DOHH2 (cell line): ENCODE measurements around the gene RPP21.

Experiments used
- H3F3A ChIP-seq: fragments of 200-600 bp; sonication (generic), shearing (Covaris generic); 2 replicates; pipeline ENCODE4 v1.6.0; 2016; ENCODE audit warnings: antibody characterized with exemption, mild to moderate bottlenecking; ENCODE audit not compliant: control insufficient read depth, insufficient read depth
- H3K27ac ChIP-seq: fragments of 200-600 bp; sonication (generic); 2 replicates; pipeline ENCODE4 v1.5.1; 2014; ENCODE audit warnings: low read depth, mild to moderate bottlenecking, low read length, moderate library complexity
- H3K27me3 ChIP-seq: fragments of 200-600 bp; sonication (generic); 2 replicates; pipeline ENCODE4 v1.6.1; 2014; ENCODE audit warnings: mild to moderate bottlenecking, low read length, mixed read lengths; ENCODE audit not compliant: control insufficient read depth
- H3K36me3 ChIP-seq: fragments of 200-600 bp; sonication (generic); 2 replicates; pipeline ENCODE4 v1.6.1; 2014; ENCODE audit warnings: mild to moderate bottlenecking, low read length, moderate library complexity, mixed read lengths; ENCODE audit not compliant: control insufficient read depth
- H3K4me1 ChIP-seq: fragments of 200-600 bp; sonication (generic); 2 replicates; pipeline ENCODE4 v1.6.1; 2014; ENCODE audit warnings: mild to moderate bottlenecking, low read length, mixed read lengths; ENCODE audit not compliant: control insufficient read depth
- H3K4me2 ChIP-seq: fragments of 200-600 bp; sonication (generic); 2 replicates; pipeline ENCODE4 v1.6.0; 2014; ENCODE audit warnings: mild to moderate bottlenecking, low read length, moderate library complexity
- H3K4me3 ChIP-seq: fragments of 200-600 bp; sonication (generic); 2 replicates; pipeline ENCODE4 v1.5.1; 2014; ENCODE audit warnings: mild to moderate bottlenecking, low read length, mixed read lengths
- H3K79me2 ChIP-seq: fragments of 200-600 bp; sonication (generic); 2 replicates; pipeline ENCODE4 v1.6.1; 2014; ENCODE audit warnings: mild to moderate bottlenecking, low read length, mixed read lengths; ENCODE audit not compliant: control insufficient read depth
- H3K9me2 ChIP-seq: fragments of 200-600 bp; sonication (generic); replicated peaks from 2 replicates; pipeline ENCODE4 v1.6.1; 2014; ENCODE audit warnings: mild to moderate bottlenecking, low read length, mixed read lengths; ENCODE audit not compliant: control insufficient read depth
- H3K9me3 ChIP-seq: fragments of 200-600 bp; sonication (generic); 2 replicates; pipeline ENCODE4 v1.6.1; 2014; ENCODE audit warnings: antibody characterized with exemption, low read length, mixed read lengths; ENCODE audit not compliant: control insufficient read depth, insufficient read depth
- H4K20me1 ChIP-seq: fragments of 200-600 bp; sonication (generic); 2 replicates; pipeline ENCODE4 v1.6.0; 2014; ENCODE audit warnings: low read depth, mild to moderate bottlenecking, antibody characterized with exemption, low read length, moderate library complexity; ENCODE audit not compliant: control insufficient read depth, insufficient read depth
- EZH2phosphoT487 ChIP-seq: fragments of 200-600 bp; sonication (generic); IDR thresholded peaks from 2 replicates; pipeline ENCODE4 v1.6.1; 2017; ENCODE audit warnings: borderline replicate concordance, mild to moderate bottlenecking, antibody characterized with exemption, low read length, moderate library complexity, mixed read lengths
- TF ChIP-seq, protein P1 (sequence below): fragments of 200-600 bp; sonication (generic); IDR thresholded peaks from one replicate; pipeline ENCODE4 v1.5.1; 2014; ENCODE audit warnings: antibody characterized with exemption, mild to moderate bottlenecking, low read depth, low read length; ENCODE audit not compliant: poor library complexity, severe bottlenecking

Gene RPP21

DNA sequence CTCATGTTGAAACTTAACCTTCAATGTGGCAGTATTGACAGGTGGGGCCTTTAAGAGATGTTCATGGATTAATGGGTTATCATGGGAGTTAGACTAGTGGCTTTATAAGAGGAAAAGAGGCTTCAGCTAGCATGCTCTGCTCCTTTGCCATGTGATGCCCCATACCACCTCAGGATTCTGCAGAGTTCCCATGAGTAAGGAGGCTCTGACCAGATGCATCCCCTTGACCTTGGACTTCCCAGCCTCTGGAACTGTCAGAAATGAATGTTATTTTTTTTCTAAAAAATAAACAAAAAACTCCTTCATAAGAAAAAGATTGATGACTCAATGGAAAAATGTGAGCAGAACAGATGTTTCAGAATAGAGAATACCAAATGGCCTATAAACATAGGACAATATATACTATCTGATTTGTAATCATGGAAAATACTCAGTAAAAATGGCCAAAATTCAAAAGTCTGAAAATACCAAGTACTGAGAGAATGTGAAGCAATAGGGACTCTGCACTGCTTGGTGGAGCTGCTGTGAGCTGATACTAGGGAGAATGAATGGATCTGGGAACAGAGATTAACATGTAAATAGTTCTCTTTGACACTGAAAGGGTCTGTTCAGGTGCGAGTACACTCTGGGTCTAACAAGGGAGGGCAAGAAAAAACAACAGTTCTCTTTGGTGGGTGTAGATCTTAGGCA, 25.7 kb upstream of the RPP21 start:
- no peaks in the 10 kb centered on the region for H3K27me3 ChIP-seq
- H3K4me2 ChIP-seq = no peak overlapping the region
- no peaks in the 10 kb centered on the region for H3K9me3 ChIP-seq
- no peaks in the 10 kb centered on the region for H3K9me2 ChIP-seq
- H3K36me3 ChIP-seq = peaks cover 66% of the 10 kb centered on the region
- H3K4me1 ChIP-seq = peaks cover 29% of the 10 kb centered on the region
- H3K79me2 ChIP-seq = peaks cover 100% of the 10 kb centered on the region
- no peak for TF ChIP-seq EZH2phosphoT487
- TF ChIP-seq, protein P1, sequence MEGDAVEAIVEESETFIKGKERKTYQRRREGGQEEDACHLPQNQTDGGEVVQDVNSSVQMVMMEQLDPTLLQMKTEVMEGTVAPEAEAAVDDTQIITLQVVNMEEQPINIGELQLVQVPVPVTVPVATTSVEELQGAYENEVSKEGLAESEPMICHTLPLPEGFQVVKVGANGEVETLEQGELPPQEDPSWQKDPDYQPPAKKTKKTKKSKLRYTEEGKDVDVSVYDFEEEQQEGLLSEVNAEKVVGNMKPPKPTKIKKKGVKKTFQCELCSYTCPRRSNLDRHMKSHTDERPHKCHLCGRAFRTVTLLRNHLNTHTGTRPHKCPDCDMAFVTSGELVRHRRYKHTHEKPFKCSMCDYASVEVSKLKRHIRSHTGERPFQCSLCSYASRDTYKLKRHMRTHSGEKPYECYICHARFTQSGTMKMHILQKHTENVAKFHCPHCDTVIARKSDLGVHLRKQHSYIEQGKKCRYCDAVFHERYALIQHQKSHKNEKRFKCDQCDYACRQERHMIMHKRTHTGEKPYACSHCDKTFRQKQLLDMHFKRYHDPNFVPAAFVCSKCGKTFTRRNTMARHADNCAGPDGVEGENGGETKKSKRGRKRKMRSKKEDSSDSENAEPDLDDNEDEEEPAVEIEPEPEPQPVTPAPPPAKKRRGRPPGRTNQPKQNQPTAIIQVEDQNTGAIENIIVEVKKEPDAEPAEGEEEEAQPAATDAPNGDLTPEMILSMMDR = no peak
- H3F3A ChIP-seq = no peaks in the 10 kb centered on the region
- H4K20me1 ChIP-seq = peaks cover 46% of the 10 kb centered on the region
- H3K27ac ChIP-seq = no peak overlapping the region
- H3K4me3 ChIP-seq = no peak overlapping the region

DNA sequence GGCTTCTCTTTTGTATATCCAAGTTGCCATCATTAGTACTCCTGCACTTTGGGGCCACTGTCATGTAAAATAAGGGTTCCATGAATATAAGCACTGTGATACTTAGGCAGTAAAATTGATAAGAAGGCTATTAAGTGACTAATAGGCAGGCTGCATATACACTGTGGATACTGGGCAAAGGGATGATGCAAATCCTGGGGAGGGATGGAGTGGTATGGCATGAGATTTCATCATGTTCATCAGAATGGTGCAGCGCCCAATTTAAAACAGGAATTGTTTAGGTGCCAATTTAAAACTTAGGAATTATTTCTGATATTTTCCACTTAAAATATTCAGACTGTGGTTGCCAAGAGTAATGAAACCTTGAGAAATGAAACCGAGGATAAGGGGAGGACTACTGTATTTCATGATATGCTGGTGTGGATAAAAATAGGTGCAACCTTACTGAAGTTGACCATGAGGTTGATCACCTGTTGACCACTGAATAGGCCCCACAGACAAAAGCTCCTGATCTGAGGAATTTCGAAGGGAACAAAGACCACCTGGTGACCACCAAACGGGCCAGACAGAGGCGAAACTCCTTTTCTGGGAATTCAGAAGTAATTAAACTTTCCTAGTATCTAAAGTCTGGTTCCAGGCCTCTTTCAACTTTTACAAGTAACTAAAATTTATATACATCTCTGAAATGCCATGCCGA, 23.1 kb upstream of the RPP21 start:
- TF ChIP-seq EZH2phosphoT487 = no peak
- TF ChIP-seq, protein P1 = no peak
- Histone ChIP-seq H3K4me2 (no peak overlapping the region), H3K4me3 (no peak overlapping the region), H3K36me3 (peaks cover 58% of the 10 kb centered on the region), H3K79me2 (peaks cover 99% of the 10 kb centered on the region), H3K27ac (no peak overlapping the region), H3K4me1 (peaks cover 43% of the 10 kb centered on the region), H3K27me3 (no peaks in the 10 kb centered on the region), H3K9me3 (no peaks in the 10 kb centered on the region), H4K20me1 (peaks cover 42% of the 10 kb centered on the region), H3K9me2 (no peaks in the 10 kb centered on the region), H3F3A (peaks cover 6% of the 10 kb centered on the region)

DNA sequence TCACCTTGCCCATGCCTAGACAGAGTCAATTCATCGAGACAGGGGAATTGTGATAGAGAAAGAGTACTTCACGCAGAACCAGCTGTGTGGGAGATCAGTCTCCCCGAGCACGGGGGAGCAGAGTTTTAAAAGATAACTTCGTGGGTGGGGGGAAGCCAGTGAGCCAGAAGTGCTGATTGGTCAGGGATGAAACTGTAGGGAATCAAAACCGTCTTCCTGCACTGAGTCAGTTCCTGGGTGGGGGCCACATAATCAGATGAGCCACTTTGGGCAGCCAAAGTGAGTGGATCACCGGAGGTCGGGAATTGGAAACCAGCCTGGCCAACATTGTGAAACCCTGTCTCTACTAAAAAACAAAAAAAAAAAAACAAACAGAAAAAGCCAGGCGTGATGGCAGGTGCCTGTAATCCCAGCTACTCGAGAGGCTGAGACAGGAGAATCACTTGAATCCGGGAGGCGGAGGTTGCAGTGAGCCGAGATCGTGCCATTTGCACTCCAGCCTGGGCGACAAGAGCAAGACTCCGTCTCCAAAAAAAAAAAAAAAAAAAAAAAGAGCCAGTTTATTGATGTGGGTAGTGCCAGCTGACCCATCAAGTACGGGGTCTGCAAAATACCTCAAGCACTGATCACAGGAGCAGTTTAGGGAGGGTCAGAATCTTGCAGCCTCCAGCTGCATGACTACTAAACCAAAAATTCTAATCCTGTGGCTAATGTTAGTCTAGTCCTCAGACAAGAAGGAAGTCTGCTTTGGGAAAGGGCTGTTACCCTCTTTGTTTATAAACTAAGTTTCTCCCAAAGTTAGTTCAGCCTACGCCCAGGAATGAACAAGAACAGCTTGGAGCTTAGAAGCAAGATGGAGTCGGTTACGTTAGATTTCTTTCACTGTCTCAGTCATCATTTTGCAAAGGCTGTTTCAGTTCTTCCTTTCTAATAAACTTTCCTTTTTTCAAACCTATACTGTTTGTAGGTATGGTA, 22.1 kb upstream of the RPP21 start:
- Histone ChIP-seq H3K9me3 (no peaks in the 10 kb centered on the region), H3K36me3 (peaks cover 57% of the 10 kb centered on the region), H3K9me2 (no peaks in the 10 kb centered on the region), H3K27ac (no peak overlapping the region), H3K27me3 (no peaks in the 10 kb centered on the region), H3F3A (peaks cover 6% of the 10 kb centered on the region), H3K4me2 (no peak overlapping the region), H3K4me3 (no peak overlapping the region), H4K20me1 (peaks cover 38% of the 10 kb centered on the region), H3K79me2 (peaks cover 97% of the 10 kb centered on the region), H3K4me1 (peaks cover 49% of the 10 kb centered on the region)
- TF ChIP-seq, protein P1 = no peak
- no peak for TF ChIP-seq EZH2phosphoT487
